CD4-positive, alpha-beta T cell treated with Interleukin-12 subunit alpha and Interleukin-12 subunit beta, for 1 hour (primary cell): ENCODE results near the gene CDKAL1.
"Not testable (repeated sequence)": the region's sequence is repeated elsewhere in the genome, so short reads cannot be mapped to it uniquely, and the experiment has no call there.

Experiments
- DNase-seq: peaks from one replicate; pipeline ENCODE4 v3.0.0-alpha.2; 2020

Gene CDKAL1

DNA sequence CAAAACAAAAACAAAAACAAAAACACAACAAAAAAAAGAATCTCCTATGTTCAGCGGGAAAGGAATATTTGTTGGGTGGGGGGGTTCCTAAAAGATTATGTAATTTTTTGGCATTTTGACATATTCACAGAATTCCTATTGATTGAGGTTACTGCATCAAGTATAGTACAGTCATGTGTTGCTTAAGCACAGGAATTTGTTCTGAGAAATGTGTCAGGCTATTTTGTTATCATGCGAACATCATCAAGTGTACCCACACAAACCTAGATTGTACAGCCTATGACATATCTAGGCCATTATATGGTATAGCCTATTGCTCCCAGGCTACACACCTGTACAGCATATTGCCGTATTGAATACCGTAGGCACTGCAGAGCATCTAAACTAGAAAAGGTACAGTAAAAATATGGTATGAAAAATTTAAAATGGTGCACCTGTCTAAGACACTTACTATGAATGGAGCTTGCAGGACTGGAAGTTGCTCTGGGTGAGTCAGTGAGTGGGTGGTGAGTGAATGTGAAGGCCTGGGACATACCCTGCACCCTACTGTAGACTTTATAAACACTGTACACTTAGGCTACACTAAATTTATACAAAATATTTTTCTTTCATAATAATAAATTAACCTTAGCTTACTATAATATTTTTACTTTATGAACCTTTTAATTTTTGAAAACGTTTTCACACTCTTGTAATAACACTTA, 110.6 kb downstream of the CDKAL1 start:
- no peak for DNase-seq

DNA sequence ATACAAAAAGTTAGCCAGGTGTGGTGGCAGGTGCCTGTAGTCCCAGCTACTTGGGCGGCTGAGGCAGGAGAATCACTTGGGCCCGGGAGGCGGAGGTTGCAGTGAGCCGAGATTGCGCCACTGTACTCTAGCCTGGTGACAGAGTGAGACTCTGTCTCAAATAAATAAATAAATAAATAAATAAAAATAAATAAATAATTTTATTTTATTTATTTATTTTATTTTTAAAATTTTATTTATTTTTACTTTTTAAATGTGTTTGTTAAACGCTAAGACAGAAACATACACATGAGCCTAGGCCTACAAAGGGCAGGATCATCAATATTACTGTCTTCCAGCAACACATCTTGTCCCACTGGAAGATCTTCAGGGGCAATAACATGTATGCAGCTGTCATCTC, 111.3 kb downstream of the CDKAL1 start:
- DNase-seq = not testable (repeated sequence)

DNA sequence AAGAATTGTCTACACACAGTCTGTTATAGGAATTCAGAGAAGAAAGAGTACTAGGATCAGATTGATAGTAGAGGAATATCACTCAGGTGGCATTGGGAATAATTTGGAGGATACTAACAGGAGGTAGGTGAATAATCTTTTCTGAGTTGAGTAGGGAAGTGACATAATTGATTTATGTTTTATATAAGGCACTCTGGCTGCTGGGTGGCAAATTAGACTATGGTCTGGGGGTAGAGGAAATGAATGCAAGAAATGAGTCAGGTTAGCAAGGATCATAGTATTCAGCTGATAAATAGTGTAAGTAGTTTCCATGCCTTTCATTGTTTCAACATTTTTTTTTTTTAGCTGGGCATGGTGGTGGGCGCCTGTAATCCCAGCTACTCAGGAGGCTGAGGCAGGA, 113.3 kb downstream of the CDKAL1 start:
- no peak for DNase-seq

DNA sequence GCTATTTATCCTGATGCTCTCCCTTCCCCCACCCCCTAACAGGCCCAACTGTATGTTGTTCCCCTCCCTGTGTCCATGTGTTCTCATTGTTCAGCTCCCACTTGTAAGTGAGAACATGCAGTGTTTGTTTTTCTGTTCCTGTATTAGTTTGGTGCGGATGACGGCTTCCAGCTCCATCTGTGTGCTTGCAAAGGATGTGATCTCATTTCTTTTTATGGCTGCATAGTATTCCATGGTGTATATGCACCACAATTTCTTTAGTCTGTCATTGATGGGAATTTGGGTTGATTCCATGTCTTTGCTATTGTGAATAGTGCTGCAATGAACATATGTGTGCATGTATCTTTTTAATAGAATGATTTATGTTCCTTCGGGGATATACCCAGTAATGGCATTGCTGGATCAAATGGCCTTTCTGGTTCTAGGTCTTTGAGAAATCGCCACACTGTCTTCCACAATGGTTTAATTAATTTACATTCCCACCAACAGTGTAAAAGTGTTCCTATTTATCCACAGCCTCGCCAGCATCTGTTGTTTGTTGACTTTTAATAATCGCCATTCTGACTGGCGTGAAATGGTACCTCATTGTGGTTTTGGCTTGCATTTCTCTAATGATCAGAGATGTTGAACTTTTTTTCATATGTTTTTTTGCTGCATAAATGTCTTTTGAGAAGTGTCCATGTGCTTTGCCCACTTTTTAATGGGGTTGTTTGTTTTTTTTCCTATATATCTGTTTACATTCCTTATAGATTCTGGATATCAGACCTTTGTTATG, 115.6 kb downstream of the CDKAL1 start:
- DNase-seq = not testable (repeated sequence)

DNA sequence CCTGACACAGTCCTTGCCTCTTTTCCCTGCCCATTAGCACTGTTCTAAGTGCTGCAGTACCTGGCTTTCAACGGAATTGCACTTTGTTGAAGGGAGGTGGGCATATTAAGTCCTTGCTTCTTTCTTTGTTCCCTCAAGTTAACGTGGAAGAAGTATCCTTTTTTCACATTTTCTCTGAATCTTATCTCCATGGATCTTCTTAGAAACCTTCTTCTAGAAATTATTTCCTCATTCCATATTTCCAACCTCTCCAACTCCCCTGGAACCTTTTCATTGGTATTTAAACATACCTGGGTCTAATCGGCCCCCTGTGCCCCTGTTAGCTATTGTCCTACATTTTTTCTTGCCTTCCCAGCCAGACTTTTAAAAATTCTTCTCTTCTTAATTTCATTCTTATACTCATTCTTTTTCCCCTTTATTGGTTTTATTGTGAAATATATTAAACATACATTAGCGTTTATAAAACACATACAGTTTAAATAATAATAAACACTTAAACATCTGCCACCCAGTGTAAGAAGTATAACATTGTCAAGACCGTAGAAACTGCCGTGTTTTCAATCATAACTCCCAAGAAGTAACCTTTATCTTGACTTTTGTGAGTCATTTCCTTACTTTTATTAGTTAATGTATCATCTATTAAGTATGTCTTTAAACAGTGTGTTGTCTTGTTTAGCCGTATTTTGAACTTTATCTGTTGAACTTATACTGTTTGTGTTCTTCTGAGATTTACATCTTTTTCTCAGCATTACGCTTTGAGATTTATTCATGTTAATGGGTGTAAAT, 118.2 kb downstream of the CDKAL1 start:
- DNase-seq = no peak

DNA sequence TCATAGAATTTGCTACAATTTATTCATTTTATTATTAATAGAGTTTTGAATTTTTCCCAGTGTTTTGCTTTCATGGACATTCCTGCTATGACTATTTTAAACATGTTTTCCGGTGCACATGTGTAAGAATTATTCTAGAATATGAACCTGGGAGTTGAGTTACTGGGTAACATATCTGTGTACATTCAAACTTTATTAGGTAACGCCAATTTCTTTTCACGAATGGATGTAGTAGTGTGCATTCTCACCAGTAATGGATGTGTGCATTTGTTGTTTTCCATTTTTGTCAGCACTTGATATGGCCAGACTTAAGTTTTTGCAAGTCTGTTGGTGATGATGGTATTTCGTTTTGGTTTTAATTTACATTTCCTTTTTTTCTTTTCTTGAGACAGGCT, 118.8 kb downstream of the CDKAL1 start:
- no peak for DNase-seq

DNA sequence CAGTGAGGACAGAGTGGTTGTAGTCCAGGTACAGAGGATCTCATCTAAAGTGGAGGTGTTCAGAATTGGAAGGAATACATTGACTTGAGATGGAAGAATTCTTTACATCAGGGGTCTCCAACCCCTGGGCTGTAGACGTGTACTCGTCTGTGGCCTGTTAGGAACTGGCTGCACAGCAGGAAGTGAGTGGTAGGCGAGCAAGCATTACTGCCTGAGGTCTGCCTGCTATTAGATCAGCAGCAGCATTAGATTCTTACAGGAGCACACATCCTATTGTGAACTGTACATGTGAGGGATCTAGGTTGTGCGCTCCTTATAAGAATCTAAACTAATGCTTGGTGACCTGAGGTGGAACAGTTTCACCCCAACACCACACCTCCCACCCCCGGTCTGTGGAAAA, 121.1 kb downstream of the CDKAL1 start:
- no peak for DNase-seq

DNA sequence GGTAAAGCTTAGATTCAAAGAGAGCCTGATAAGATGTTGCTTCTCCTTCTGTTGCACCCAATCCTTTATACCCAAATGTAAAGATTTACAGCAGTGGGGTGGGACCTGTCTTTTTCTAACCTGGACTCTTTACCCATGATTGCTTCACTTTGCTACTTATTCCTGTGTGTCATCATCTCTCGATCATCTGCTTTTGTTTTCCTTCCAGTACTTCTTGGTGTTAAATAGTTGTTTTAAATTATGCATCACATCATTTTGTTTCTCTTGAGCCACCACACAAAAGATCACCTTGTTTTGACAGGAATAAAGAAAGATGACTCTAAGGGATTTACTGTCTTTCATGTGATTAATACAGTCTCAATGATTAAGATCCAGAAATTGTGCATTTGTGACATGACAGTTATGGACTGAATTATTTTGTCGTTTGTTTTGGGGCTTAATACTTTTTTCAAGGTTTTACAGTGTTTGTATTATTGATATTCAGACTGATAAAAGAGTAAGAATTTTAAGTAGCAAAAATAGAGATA, 123.1 kb downstream of the CDKAL1 start:
- DNase-seq = no peak

DNA sequence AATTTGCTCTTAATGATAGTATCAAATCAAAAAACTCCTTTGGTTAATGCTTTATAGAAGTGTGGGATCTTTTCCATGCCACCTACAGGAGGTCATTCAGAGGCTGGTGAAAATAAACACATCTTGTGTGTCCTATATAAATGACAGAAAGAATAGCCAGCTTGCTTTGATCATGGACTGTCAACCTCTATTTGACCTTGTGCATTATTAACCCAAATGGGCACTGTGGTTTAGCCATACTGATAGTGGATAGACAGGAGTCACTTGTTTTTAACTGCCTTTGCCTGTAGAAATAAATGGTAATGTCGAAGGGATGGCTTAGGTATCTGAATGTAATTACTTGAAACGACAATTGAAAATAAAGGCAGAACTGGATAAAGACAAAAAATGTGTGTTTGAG, 123.8 kb downstream of the CDKAL1 start:
- DNase-seq = no peak

DNA sequence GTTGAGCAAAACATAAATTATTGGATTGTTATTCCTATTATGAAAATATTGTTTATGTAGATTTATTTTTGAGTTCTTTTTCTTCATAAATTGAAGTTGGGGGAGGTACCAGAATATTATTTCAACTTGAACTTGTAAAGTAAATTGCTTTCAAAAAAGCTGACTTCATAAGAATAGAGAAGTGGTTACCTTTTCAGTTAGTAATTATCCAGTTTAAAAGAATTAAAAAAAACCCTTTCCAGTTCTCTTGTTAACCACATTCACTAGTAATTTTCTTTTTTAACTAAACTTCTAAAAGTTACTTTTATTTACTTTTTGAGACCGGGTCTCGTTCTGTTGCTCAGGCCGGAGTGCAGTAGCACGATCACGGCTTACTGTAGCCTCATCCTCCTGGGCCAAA, 124.3 kb downstream of the CDKAL1 start:
- no peak for DNase-seq

DNA sequence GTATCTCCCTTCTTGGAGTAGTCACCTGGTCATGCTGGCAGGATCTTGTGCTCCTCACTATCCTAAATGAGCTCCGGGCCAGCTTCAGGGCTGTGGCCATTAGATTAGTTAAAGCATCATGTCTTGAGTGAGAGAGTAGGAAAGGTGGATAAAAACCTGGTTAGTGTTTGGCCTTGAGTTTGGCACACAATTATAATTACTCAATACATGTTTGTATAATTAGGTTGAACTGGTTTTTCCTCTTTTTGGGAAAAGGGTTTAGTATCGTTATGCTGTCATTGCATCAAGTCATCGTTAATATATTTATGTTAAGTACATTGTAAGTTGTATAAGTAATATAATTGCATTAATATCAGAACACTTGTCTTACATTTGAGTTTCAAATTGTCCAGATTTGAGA, 126.3 kb downstream of the CDKAL1 start:
- no peak for DNase-seq

DNA sequence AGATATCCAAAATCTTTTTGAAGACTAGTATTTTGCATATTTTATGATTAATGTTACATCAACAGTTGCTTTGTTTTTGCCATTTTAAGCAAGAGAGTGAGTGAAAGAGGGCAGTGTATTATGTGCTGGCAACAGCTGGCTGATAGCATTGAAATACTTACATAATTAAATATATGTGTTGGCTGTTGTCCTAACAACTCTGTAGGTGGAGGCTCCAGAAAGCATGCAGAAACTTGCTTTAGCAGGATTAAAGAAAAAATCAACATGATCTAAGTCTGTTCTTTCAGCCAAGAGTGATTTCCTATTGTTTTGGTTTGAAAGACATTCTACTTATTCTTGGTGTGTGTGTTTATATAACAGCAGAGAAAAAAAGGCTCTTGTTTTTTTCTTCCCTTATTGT, 127.5 kb downstream of the CDKAL1 start:
- no peak for DNase-seq

DNA sequence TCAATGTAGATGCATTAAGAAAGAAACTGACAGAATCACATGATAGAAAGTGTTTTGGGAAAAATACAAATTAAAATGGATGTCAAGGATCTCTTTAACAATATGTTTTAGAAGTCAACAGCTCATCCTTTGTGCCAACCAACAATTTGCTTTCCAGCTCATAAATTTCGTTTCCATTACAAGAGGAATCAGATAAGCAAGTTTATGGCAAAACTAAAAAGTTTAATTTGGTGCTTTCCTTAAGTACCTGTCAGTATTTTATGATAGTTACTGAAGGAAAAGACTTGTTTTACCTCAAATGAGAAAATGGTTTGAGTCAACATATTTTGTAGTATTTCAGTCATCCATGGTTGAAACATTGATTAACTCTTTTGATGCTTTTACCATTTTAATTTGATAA, 130.0 kb downstream of the CDKAL1 start:
- DNase-seq = no peak

DNA sequence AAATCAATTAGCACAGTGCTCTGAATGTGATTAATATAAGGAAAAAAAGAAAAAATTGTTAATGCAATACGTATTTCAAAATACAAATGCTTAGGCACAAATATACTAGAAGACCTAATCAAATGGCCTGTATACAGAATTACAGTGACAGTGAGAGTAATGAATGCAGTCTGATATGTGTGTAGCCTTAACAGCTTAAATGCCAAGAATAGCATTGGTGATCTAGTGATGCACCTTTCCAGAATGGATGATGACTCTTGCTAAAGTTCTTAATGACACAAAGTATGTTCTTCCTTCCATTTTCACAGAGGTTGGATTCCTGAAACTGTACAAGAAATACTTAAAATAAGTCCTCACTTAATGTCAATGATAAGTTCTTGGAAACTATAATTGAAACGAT, 131.0 kb downstream of the CDKAL1 start:
- DNase-seq = no peak

DNA sequence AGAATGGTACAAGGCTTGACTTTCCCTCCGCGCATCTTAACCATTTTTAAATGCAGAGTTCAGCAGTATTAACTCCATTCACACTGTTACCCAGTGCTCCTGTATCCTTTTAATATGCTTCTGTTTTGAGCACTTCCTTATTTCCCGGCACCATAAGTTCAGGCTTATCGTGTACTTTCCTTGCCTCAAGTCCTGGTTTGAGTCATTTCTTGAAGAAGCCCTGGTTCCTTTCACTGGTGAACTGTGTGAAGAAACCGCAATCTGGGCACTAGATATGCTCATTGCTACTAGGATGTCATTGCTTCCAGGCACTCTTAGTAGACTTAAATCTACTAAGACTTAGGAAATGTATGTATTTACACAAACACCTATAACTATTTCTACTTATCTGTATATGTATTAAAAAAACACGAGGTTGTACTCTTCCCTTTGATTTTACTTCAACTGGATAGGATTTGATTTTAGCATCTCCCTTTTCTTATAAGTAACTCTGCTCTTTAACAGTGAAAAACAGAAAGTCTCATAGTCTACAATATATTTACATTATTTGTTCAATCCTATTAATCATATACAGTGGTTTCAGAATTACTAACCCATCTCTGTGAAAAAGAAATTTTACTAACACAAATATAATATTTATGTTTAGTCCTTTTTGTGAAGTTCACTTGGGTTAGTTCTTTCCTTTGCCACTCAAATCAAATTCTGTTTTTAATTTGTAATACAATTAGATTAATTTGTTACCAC, 135.5 kb downstream of the CDKAL1 start:
- no peak for DNase-seq

DNA sequence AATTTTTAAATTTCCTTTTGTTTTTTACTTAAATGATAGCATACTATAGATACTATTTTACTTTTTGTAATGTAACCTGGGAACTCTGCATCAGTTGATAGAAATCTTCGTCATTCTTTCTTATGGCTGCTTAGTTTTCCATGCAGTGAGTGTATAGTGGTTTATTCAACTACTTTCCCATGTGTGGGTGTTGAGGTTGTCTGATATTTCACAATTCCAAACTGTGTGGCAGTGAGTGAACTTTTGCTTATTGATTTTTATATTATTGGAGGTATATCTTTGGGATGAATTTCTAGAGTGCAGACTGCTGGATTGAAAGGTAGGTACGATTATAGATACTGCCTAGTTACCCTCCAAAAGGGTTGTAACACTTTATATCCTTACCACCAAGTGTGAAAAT, 136.5 kb downstream of the CDKAL1 start:
- no peak for DNase-seq

DNA sequence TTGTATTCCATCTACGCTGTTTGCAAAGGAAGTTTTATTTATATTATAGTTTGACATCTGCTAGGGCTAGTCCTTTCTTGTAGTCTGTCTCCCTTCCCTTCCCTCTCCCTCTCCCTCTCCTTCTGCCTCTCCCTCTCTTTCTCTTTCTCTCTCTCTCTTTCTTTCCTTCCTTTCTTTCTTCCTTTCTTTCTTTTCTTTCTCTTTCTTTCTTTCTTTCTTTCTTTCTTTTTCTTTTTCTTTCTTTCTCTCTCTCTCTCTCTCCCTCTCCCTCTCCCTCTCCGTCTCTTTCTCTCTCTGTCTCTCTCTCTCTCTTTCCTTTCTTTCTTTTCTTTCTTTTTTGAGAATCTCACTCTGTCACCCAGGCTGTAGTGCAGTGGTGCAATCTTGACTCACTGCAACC, 137.8 kb downstream of the CDKAL1 start:
- DNase-seq = no peak

DNA sequence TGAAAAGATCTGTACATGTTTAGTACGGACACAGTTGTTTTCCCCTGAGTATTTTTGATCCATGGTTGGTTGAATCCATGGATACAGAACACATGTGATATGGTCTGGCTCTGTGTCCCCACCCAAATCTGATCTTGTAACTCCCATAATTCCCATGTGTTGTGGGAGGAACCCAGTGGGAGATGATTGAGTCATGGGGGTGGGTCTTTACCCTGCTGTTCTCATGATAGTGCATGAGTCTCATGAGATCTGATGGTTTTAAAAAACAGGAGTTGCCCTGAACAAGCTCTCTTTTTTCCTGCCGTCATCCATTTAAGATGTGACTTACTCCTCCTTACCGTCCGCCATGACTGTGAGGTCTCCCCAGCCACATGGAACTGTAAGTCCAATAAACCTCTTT, 139.2 kb downstream of the CDKAL1 start:
- DNase-seq = no peak

DNA sequence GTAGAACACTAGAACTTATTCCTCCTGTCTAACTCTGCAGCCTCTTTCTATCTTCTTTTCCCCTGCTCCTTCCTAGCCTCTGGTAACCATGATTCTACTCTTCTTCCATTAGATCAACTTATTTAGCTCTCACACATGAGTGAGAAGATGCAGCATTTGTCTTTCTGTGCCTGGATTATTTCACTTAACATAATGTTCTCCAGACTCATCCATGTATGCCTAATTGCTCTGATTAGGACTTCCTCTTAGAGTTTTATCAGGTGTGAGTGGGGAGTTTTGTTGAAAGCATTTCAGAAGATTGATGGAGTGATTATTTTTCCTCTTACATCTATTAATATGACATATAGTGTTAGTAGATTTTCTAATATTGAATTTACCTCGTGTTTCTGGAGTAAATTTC, 140.4 kb downstream of the CDKAL1 start:
- DNase-seq = no peak

DNA sequence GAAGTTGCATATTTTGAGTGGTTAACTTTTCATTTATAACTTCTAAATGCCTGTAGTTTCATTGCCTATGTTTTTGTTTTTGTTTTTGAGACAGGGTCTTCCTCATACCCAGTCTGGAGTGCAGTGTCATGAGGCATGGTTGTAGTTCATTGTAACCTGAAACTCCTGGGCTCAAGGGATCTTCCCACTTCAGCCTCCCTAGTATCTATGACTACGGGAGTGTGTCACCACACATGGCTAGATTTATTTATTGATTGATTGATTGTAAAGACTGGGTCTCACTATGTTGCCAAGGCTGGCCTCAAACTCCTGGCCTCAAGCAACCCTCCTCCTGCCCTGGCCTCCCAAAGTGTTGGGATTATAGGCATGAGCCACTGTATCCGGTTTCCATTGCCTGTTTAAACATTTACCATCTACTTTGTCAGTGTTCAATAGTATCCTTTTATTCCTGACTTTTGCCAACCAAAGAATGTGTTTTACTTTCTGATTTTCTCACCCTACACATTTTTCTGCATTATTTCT, 144.6 kb downstream of the CDKAL1 start:
- DNase-seq = no peak

DNA sequence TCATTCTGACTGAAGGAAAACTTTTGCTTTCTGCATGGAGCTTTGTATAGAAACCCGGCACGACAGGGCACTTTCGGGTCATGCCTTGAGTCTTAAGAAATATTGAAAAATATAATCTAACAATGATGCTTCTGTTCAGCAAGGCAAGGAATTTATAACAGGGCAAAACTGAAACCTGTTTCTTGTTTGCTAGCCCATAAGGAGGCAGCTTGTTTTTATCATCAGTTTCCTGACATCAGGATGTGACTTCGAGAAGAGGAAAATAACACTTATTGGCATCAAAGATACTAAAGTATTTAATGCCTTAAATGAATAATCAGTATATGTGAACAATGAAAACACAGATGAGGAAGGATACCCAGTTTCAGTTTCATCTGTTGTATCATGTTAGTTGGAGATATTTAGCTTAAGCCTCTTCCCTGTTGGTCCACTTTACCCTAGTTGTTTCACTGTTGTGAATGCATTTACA, 146.5 kb downstream of the CDKAL1 start:
- DNase-seq = no peak

DNA sequence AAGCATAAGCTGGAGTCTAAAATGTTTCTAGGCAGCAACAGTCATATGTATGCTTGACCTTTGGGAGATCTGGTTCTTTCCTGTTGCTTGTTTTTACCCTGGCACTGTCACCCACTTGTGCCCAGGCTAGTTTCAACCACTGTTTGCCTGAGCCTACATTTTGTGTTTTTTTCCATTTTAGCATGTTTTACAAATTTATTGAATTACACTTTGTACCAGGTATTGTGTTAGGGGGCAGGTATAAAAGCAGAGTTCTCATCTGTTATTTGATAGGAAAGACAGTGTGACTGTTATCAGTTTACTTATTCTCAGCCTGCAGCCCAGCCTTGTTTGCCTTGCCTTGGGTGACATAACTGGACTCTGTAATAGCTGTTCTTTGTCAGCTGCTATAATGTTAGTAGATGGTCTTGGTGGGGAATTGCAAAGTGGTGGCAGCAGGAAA, 147.0 kb downstream of the CDKAL1 start:
- DNase-seq = no peak
